Hypothalamus (tissue), 51 donors: ENCODE results near the gene ZBTB42.
"Not testable (repeated sequence)": the region's sequence is repeated elsewhere in the genome, so short reads cannot be mapped to it uniquely, and the experiment has no call there.

Experiments
- DNase-seq, 51 donors: peaks; one replicate each; lab custom pipeline; 2025; lab: John Stamatoyannopoulos, UW

ZBTB42 gene

GRCh38 chr14:104826189-104826860, 25.4 kb downstream of the ZBTB42 start:
- peak; percentile 50 to 98 (median 81) for DNase-seq

- no peak for DNase-seq
Observed at GRCh38 chr14:104826861-104827176, 25.9 kb downstream of the ZBTB42 start.

- DNase-seq = peak in 2 of 51 donors; percentile 17 to 21
Observed at GRCh38 chr14:104827177-104828055, 26.5 kb downstream of the ZBTB42 start.

- DNase-seq = no peak
Observed at GRCh38 chr14:104830781-104831180, 29.9 kb downstream of the ZBTB42 start.

GRCh38 chr14:104836171-104836935, 35.5 kb downstream of the ZBTB42 start:
- not testable (repeated sequence) for DNase-seq

GRCh38 chr14:104841730-104842129, 40.8 kb downstream of the ZBTB42 start:
- no peak for DNase-seq

- DNase-seq = no peak
Observed at GRCh38 chr14:104843006-104843405, 42.1 kb downstream of the ZBTB42 start.

- DNase-seq = no peak
Observed at GRCh38 chr14:104843442-104844305, 42.8 kb downstream of the ZBTB42 start.

GRCh38 chr14:104844306-104845032, 43.6 kb downstream of the ZBTB42 start:
- peak in 1 of 51 donors; percentile 36 for DNase-seq

- DNase-seq = no peak
Observed at GRCh38 chr14:104845033-104845666, 44.2 kb downstream of the ZBTB42 start.

- no peak for DNase-seq
Observed at GRCh38 chr14:104845834-104846441, 45.0 kb downstream of the ZBTB42 start.

- no peak for DNase-seq
Observed at GRCh38 chr14:104852280-104852663, 51.4 kb downstream of the ZBTB42 start.
